GM10248 (cell line): ENCODE results near the gene CYTH3.

Source experiments
- CTCF ChIA-PET: fragments of 300-600 bp; sonication (Branson Sonifier 250); formaldehyde crosslinking; extraction: SDS; loops from one replicate; lab custom pipeline; 2021; ENCODE audit warnings: antibody characterized with exemption; lab: Yijun Ruan, JAX
- POLR2A ChIA-PET: fragments of 350-650 bp; sonication (Branson Sonifier 250); formaldehyde crosslinking; extraction: SDS; loops from one replicate; lab custom pipeline; 2020; ENCODE audit warnings: antibody characterized with exemption; lab: Yijun Ruan, JAX
- DNase-seq: peaks from one replicate; pipeline ENCODE4 v3.0.0; 2012; ENCODE audit errors: extremely low spot score
- TF ChIP-seq, protein P1 (sequence below): IDR thresholded peaks from 2 replicates; pipeline ENCODE4 v1.5.1; 2012; ENCODE audit warnings: mild to moderate bottlenecking, low read depth; ENCODE audit errors: extremely low read depth, missing control alignments, control extremely low read depth

The CYTH3 gene

DNA sequence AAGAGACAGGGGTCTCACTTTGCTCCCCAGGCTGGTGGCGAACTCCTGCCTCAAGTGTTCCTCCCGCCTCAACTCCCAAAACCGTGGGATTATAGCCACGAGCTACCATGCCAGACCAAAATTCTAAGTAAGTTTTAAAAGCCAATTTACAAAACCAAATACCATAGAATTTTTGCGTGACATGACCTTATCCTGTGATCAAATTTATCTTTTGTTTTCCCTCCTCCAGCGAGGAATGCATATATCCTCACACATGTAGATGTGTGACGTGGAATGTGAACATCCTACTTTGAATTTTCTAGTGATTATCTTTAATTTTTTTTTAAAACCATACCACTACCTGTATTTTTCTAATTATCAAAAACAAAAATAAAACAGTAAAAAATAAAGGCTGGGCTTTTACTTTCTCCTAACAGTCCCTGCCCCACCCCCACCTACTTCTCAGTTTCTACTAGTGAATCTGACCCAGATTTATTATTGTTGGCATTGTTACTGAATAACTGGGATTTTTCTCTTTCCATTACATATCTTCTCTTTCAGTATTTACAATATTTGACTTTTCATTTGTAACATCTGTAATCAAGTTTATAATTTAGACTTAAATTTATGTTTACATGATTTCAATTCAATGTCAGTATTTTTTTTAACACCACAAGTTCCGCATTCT is 26.0 kb downstream of the CYTH3 start:
- POLR2A ChIA-PET = interaction anchor here (1.1 kb wide), 1 partner anchor 53 kb away, joined by 6 read pairs; no protein-coding TSS in a partner anchor
- DNase-seq = no peak
- CTCF ChIA-PET = interaction anchor here (1.8 to 2.8 kb wide), 2 partner anchors 10 to 12 kb away, joined by 12 to 17 read pairs; no protein-coding TSS in a partner anchor
- TF ChIP-seq, protein P1, sequence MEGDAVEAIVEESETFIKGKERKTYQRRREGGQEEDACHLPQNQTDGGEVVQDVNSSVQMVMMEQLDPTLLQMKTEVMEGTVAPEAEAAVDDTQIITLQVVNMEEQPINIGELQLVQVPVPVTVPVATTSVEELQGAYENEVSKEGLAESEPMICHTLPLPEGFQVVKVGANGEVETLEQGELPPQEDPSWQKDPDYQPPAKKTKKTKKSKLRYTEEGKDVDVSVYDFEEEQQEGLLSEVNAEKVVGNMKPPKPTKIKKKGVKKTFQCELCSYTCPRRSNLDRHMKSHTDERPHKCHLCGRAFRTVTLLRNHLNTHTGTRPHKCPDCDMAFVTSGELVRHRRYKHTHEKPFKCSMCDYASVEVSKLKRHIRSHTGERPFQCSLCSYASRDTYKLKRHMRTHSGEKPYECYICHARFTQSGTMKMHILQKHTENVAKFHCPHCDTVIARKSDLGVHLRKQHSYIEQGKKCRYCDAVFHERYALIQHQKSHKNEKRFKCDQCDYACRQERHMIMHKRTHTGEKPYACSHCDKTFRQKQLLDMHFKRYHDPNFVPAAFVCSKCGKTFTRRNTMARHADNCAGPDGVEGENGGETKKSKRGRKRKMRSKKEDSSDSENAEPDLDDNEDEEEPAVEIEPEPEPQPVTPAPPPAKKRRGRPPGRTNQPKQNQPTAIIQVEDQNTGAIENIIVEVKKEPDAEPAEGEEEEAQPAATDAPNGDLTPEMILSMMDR = no peak

DNA sequence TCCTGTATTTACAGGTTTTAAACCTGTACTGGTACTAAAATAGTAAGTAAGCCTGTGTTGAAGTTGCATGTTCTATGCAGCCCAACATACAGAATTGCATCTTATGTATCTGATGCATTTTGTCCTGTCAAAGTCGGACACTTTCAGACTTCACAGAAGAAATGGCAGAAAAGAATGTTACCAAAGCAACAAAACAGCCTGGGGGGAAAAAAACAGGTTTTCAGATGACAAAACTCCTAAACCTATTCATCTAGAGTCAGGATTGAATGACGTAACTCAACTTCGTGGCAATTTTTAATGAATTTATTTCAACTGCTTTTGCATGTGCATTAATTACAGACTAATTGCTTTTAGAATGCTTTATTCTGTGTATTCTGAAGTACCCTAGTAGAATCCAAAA is 28.4 kb downstream of the CYTH3 start:
- TF ChIP-seq, protein P1 = no peak
- DNase-seq = no peak
- POLR2A ChIA-PET = no interaction called here
- CTCF ChIA-PET = no interaction called here

DNA sequence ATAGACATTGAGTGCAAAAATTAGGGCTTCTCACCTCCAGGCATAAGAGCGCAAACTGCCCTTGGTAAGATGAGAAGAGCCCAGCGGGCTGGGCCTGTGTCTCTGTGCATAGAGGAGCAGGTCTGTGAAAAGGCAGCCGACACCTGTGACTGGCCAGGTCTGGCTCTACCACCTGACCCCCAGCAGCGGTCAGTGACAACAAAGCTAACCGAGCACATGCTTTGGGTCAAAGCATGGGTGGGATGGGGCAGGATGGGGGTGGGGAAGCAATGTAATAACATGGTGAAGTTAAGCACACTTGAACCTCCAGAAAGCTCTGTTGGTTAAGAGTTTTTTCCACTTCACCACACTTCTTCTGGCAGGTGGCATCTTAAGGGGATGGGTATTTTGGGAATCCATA is 29.3 kb downstream of the CYTH3 start:
- POLR2A ChIA-PET = no interaction called here
- CTCF ChIA-PET = no interaction called here
- TF ChIP-seq, protein P1 = no peak
- no peak for DNase-seq

DNA sequence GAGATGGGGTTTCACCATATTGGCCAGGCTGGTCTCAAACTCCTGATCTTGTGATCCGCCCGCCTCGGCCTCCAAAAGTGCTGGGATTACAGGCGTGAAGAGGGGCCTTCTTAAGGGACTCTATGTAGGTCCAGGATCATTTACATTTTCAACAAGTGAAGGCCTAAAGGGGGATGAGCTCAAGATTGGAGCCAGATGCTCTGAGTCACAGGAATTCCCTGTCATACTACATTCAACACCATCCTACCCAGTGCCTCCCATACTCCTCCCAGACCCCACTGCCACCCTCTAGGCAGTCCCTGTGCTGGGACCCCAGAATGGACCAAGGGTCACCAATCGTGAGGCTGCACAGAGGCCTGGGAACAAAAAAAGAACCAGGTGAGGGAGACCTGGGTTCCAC is 29.9 kb downstream of the CYTH3 start:
- POLR2A ChIA-PET = interaction anchor here (0.7 kb wide), 1 partner anchor 20 kb away, joined by 4 read pairs; no protein-coding TSS in a partner anchor
- DNase-seq = no peak
- TF ChIP-seq, protein P1 = no peak
- CTCF ChIA-PET = no interaction called here

GRCh38 chr7:6241607-6241973 is 30.8 kb downstream of the CYTH3 start:
- DNase-seq = no peak
- TF ChIP-seq, protein P1 = no peak
- CTCF ChIA-PET = interaction anchor here (0.9 kb wide), 1 partner anchor 20 kb away, joined by 3 read pairs; no protein-coding TSS in a partner anchor
- POLR2A ChIA-PET = no interaction called here

- no peak for DNase-seq
- POLR2A ChIA-PET = no interaction called here
- CTCF ChIA-PET = interaction anchor here (0.9 to 1.1 kb wide), 2 partner anchors 13 to 85 kb away, joined by 3 read pairs; no protein-coding TSS in a partner anchor
- TF ChIP-seq, protein P1 = no peak
These were observed 34.0 kb downstream of the CYTH3 start for GRCh38 chr7:6238309-6238925.
